ENCODE data around the gene CLMP.
"Not testable (repeated sequence)": the region's sequence is repeated elsewhere in the genome, so short reads cannot be mapped to it uniquely, and the experiment has no call there.

CLMP gene

DNA sequence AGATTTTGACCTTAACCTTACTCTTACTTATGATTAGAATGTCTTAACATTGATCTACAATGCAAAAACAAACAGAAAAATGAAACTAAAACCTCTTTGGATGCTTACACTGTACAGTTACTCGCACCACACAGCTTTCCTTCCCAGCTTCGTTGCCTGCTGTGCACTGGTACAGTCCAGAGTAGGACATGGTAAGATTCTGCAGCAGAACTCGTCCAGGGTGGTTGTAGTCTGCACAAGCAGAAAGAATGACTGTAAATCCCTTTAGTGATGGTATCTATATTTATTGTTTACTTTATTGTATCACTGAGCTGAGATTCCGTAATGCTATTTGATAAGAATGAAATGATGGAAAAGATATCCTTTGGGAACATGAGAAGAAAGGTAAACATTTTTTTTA, 112.1 kb downstream of the CLMP start:
- no peak for DNase-seq (ENCODE audit: low read depth)

DNA sequence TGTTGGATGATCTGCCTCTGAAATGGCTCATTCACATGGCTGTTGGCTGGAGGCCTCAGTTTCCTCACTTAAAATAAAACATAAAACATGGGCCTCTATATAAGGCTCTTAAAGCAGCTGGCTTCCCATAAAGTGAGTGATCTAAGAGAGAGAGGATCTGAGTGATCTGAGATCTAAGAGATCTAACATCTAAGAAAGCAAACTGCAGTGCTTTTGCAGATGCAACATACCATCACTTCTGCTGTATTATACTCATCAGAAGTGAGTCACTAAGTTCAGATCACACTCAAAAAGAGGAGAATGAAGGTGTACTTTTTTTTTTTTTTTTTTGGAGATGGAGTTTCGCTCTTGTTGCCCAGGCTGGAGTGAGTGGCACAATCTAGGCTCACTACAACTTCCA, 115.0 kb downstream of the CLMP start:
- no peak for DNase-seq (ENCODE audit: low read depth)

DNA sequence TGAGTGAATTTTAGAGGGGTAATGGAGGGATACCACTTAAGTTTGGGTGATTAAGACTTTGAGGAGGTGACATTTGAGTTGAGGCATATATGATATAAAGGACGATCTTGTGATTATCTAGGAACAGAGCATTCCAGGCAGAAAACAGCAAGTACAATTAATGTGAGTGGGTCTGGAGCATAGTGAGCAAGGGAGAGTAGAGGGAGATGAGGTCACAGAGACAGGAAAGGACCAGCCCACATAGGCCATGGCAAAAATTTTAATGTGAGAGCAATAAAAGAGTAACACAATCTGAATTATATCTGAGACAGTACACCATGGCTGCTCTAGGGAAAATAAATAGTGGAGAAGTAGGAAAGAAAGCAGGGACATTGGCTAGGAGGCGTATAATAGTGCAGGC, 118.6 kb downstream of the CLMP start:
- no peak for DNase-seq (ENCODE audit: low read depth)

DNA sequence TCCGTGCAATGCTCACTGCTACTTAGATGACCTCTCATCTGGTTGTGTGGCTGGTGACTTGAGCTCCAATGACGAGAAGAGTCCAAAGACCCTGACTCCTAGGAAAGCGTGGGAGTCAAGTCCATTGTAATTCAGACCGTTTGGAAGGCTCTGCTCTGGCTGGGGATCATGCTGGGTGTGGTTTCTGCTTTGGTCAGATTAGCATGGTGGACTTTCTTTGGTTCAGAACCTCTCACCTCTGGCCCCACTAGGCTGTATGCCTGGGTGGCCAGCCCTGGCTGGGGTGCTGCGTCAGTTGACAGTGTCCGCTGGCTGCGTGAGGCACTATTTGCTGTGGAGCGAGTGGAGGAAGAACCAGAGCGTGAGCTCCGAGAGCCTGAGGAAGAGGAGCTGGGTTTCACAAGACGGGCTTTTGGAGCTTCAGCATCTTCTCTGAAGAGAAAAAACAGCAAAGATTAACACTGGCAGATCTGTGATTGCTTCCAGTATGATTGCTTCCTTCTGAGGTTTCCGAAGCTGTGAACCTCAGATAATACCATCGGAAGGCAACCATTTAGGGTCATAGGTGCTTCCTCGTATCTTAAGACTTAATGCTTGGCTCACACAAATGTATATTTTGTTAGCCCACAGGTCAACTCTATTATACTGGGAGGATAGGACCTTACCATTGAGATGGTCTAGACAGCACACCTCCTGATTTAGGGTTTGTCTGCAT, 121.5 kb downstream of the CLMP start:
- DNase-seq (ENCODE audit: low read depth), result no peak

DNA sequence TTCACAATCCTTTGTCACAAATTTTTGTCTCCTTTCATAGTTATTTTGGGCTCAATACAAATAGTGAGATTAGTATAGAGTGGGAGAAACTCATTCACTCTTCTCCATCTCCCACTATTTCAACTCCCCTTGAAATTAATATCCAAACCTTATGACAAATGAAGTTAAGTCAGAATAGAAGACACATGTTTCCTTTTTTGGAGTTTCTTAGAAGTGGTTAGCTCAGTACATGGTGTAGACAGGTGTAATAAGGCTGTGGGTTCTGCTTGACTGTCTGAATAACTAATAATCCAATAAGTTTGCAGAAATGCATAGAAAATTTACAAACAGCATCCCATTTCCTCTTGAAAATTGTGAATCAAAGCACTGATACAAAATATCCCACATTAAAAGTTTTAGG, 122.3 kb downstream of the CLMP start:
- no peak for DNase-seq (ENCODE audit: low read depth)

- no peak for DNase-seq (ENCODE audit: low read depth)
These were observed 122.7 kb downstream of the CLMP start for GRCh38 chr11:123072332-123072761.

DNA sequence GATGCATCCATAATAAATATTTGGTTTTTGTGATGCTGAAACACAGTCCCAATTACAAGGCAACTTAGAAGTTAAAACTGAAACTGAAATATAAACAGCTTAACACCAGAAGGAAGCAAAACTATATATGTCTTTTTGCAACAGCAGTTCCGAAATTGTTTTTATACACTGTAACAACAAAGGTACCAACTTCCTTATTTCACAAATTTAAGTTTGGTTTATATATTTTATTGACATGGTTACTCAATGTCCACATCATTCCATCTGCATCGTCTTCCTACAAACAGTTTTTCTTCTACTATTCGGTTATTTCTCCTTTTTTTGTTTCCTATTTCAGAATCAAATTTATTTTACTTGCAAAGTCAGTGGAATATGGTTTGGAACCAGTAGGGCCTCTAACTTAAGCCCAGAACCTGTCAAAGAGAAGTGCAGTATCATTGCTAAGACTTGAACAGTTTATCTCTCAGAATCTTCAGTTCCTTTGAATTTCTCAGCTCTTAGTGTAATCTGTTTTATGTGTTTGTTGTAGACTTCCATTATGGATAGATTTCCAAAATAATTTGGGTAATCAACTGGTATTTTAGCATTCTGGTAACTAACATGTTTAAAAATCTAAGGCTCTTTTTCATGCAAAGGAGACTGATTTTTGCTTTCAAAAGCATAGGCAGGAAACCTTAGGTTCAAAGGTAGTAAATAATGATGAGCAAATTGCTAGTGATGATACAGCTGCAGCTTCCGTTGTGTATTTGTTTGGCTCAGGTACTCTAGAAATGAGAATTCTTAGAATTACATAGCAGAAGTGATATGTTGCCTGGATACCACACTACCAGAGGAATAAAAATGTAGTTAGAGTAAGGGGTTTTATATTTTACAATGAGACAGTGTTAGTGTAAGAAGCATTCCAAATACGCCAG, 124.9 kb downstream of the CLMP start:
- DNase-seq (ENCODE audit: low read depth), result no peak

DNA sequence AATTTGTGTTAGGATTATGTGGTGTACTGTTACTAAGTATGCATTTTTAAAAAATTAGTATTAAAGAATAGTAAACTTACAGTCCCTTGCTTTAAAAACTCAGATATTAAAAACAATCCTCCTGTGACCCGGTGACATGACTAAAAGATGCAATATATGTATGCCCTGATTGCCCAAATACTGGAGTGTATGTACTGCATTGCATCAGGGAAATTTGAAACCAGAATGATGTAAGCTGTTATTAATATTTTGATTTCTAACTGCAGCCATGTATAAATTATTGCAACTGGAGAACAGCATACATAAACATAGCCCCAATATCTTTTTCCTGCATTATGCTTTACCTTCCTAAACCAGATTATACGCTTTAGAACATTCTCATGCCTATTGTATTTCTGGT, 129.4 kb downstream of the CLMP start:
- DNase-seq (ENCODE audit: low read depth), result no peak

GRCh38 chr11:123063826-123064657, 131.0 kb downstream of the CLMP start:
- no peak for DNase-seq (ENCODE audit: low read depth)

- no peak for DNase-seq (ENCODE audit: low read depth)
These were observed 131.9 kb downstream of the CLMP start for GRCh38 chr11:123062892-123063825.

- DNase-seq (ENCODE audit: low read depth), result peak; percentile 100
These were observed 132.7 kb downstream of the CLMP start for GRCh38 chr11:123062158-123062891.

GRCh38 chr11:123061403-123062157, 133.5 kb downstream of the CLMP start, which contains the start of gene HSPA8:
HSPA8 (minus strand) TSS chr11:123062136; CDS start chr11:123061324, 812 bp downstream.
- DNase-seq (ENCODE audit: low read depth), result peak; percentile 70

- no peak for DNase-seq (ENCODE audit: low read depth)
These were observed 134.6 kb downstream of the CLMP start for GRCh38 chr11:123060277-123061000.

DNA sequence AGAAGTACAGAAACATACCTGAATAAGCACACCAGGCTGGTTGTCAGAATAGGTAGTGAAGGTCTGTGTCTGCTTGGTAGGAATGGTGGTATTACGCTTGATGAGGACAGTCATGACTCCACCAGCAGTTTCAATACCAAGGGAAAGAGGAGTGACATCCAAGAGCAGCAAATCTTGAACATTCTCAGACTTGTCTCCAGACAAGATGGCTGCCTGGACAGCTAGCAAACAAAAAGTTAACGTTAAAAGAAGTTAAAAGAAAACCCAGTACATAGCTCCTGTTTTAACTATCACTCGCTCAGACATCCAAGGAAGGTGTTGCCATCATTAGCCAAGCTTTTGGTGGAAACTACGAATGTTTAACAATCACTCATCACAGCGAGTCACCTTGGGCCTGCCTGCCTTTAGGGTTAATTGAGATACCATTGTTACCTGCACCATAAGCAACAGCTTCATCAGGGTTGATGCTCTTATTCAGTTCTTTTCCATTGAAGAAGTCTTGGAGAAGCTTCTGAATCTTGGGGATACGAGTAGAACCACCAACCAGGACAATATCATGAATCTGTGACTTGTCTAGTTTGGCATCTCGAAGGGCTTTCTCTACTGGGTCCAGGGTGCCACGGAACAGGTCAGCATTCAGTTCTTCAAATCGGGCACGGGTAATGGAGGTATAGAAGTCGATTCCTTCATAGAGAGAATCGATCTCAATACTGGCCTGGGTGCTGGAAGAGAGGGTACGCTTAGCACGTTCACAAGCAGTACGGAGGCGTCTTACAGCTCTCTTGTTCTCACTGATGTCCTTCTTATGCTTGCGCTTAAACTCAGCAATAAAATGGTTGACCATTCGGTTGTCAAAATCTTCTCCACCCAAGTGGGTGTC, 135.8 kb downstream of the CLMP start:
- DNase-seq (ENCODE audit: low read depth), result not testable (repeated sequence)

GRCh38 chr11:123057661-123058305, 137.3 kb downstream of the CLMP start:
- no peak for DNase-seq (ENCODE audit: low read depth)

DNA sequence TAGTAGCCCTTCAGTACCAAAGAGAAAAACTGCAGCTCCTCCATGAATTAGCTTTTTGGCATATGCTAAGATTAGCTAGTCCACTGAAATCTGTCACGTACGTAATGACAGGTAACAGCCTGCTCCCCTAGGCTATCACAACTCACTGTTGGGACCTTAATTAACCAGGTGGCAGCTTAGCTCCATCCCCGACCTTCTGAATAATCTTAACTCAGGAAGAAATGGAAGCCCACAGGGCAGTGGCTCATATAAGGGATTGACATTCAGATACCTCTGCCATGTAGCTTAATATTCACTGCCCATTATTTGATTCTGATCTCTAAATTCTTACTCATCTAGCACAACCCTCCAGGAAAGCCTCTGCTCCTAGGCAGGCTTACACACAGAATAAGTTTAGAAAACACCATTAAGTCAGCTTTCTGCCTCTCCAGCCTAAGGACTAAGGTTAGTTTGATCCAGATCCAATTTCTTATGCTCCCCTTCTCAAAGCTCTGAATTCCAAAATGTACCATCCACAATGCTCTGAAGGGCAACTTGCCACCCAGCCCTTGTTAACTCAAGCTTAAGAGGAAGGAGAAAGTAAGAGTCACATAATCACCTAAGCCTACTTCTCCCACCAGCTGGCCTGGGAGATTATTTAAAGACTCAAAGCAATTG, 138.1 kb downstream of the CLMP start:
- no peak for DNase-seq (ENCODE audit: low read depth)

Data from activated T-cell treated with anti-CD3 and anti-CD28 coated beads for 24 hours (primary cell).